SK-N-SH (cell line): Measurements from ENCODE around the gene RIN3. TPM values are rescaled to one million over a fixed set of nuclear protein-coding genes. Genes with fewer than 3 reads are reported as not detected.

ENCODE experiments used
- CTCF ChIA-PET: fragments of 300-600, 350-600 bp; formaldehyde crosslinking; extraction: SDS; loops from one replicate; lab custom pipeline; 2021; lab: Yijun Ruan, JAX
- POLR2A ChIA-PET: fragments of 350-600 bp; sonication (Branson Sonifier 250); formaldehyde crosslinking; extraction: SDS; loops from one replicate; lab custom pipeline; 2020; ENCODE audit warnings: antibody characterized with exemption, inconsistent platforms; lab: Yijun Ruan, JAX
- DNase-seq: peaks from one replicate; pipeline ENCODE4 v3.0.0; 2012
- H2AFZ ChIP-seq: fragments of 200-600 bp; sonication (generic); 2 replicates; pipeline ENCODE4 v1.8.1; 2016; ENCODE audit warnings: antibody characterized with exemption, mild to moderate bottlenecking, low read depth
- H3F3A ChIP-seq: fragments of 200-600 bp; sonication (generic); replicated peaks from 2 replicates; pipeline ENCODE3; 2016; ENCODE audit warnings: antibody characterized with exemption, mild to moderate bottlenecking; ENCODE audit not compliant: insufficient read depth
- H3K27ac ChIP-seq, 2 experiments: fragments of 200-500 bp in 1 of 2; fragments of 200-600 bp in 1 of 2; sonication (Bioruptor generic) in 1 of 2; sonication (generic), shearing (Covaris generic) in 1 of 2; 2 replicates each; pipeline versions ENCODE4 v1.5.1 to v1.6.1; 2014 to 2016; ENCODE audit warnings: low read depth in 2 of 2, inconsistent platforms in 1 of 2, low read length in 1 of 2, mild to moderate bottlenecking in 1 of 2, mixed read lengths in 1 of 2
- H3K27me3 ChIP-seq: fragments of 200-600 bp; sonication (generic), shearing (Covaris generic); 2 replicates; pipeline ENCODE4 v1.6.1; 2016; ENCODE audit warnings: mixed run types; ENCODE audit not compliant: insufficient read depth
- H3K36me3 ChIP-seq, 2 experiments: fragments of 200-500 bp in 1 of 2; fragments of 200-600 bp in 1 of 2; sonication (Bioruptor generic) in 1 of 2; sonication (generic) in 1 of 2; replicated peaks in 1 of 2; 2 replicates each; pipeline versions ENCODE3 to v1.5.1; 2014 to 2016; ENCODE audit warnings: low read length in 1 of 2, mild to moderate bottlenecking in 1 of 2; ENCODE audit not compliant: insufficient read depth in 2 of 2, control insufficient read depth in 1 of 2
- H3K4me1 ChIP-seq, 2 experiments: fragments of 200-500 bp in 1 of 2; fragments of 200-600 bp in 1 of 2; sonication (Bioruptor generic) in 1 of 2; sonication (generic), shearing (Covaris generic) in 1 of 2; 2 replicates each; pipeline versions ENCODE4 v1.5.1 to v1.6.1; 2014 to 2016; ENCODE audit warnings: low read depth in 1 of 2, low read length in 1 of 2, mixed run types in 1 of 2; ENCODE audit not compliant: insufficient read depth in 2 of 2, control insufficient read depth in 1 of 2
- H3K4me2 ChIP-seq: fragments of 200-600 bp; sonication (generic), shearing (Covaris generic); 2 replicates; pipeline ENCODE4 v1.6.1; 2017; ENCODE audit warnings: mixed run types
- H3K4me3 ChIP-seq, 2 experiments: fragments of 200-500 bp in 1 of 2; fragments of 200-600 bp in 1 of 2; sonication (Bioruptor generic) in 1 of 2; sonication (generic), shearing (Covaris generic) in 1 of 2; 2 replicates each; pipeline versions ENCODE4 v1.5.1 to v1.8.1; 2014 to 2016; ENCODE audit warnings: low read depth in 2 of 2, inconsistent platforms in 1 of 2, low read length in 1 of 2, mild to moderate bottlenecking in 1 of 2, mixed read lengths in 1 of 2, moderate library complexity in 1 of 2
- H3K79me2 ChIP-seq: fragments of 200-600 bp; sonication (generic); 2 replicates; pipeline ENCODE4 v1.8.1; 2017; ENCODE audit warnings: mild to moderate bottlenecking; ENCODE audit not compliant: insufficient read depth
- H3K9ac ChIP-seq: fragments of 200-600 bp; sonication (generic); 2 replicates; pipeline ENCODE4 v1.6.1; 2017; ENCODE audit warnings: mixed run types
- H3K9me2 ChIP-seq: fragments of 200-600 bp; sonication (generic); 2 replicates; pipeline ENCODE4 v1.6.1; 2017; ENCODE audit warnings: mixed run types
- H3K9me3 ChIP-seq: fragments of 200-600 bp; sonication (generic); 2 replicates; pipeline ENCODE4 v1.6.1; 2017; ENCODE audit warnings: mixed run types, mild to moderate bottlenecking, moderate library complexity
- H4K20me1 ChIP-seq: fragments of 200-600 bp; sonication (generic); 2 replicates; pipeline ENCODE4 v1.6.1; 2017; ENCODE audit warnings: mild to moderate bottlenecking, mixed run types; ENCODE audit not compliant: insufficient read depth
- CHD2 ChIP-seq: fragments of 150-350 bp; IDR thresholded peaks from 2 replicates; pipeline ENCODE4 v1.6.1; 2018; ENCODE audit warnings: low read length; ENCODE audit not compliant: partially characterized antibody
- EZH2phosphoT487 ChIP-seq: fragments of 200-600 bp; sonication (generic); IDR thresholded peaks from 2 replicates; pipeline ENCODE4 v1.6.1; 2017; ENCODE audit warnings: low read depth, mixed run types, mild to moderate bottlenecking, antibody characterized with exemption, moderate library complexity, borderline replicate concordance
- FOSL2 ChIP-seq: IDR thresholded peaks from 2 replicates; pipeline ENCODE4 v1.4.0; 2012; ENCODE audit warnings: low read depth, mild to moderate bottlenecking, moderate library complexity, borderline replicate concordance
- FOXJ3 ChIP-seq: sonication (generic); formaldehyde crosslinking; IDR thresholded peaks from 2 replicates; pipeline ENCODE4 v1.5.1; 2020; ENCODE audit warnings: mild to moderate bottlenecking, missing genetic modification reagents
- FOXM1 ChIP-seq: IDR thresholded peaks from 2 replicates; pipeline ENCODE4 v1.4.0; 2012; ENCODE audit warnings: low read depth, mild to moderate bottlenecking
- GATA2 ChIP-seq: sonication (generic); formaldehyde crosslinking; IDR thresholded peaks from 2 replicates; pipeline ENCODE4 v1.5.0; 2020; ENCODE audit warnings: mild to moderate bottlenecking, missing genetic modification reagents
- JUND ChIP-seq: IDR thresholded peaks from 2 replicates; pipeline ENCODE4 v1.4.0; 2012
- MXI1 ChIP-seq: IDR thresholded peaks from 2 replicates; pipeline ENCODE4 v1.6.1; 2012; ENCODE audit warnings: mild to moderate bottlenecking, low read depth, low read length, improper control_type of control experiment
- NFIC ChIP-seq: IDR thresholded peaks from 2 replicates; pipeline ENCODE4 v1.4.0; 2012; ENCODE audit warnings: borderline replicate concordance
- NRF1 ChIP-seq: IDR thresholded peaks from 2 replicates; pipeline ENCODE4 v1.6.1; 2012; ENCODE audit warnings: low read depth, mild to moderate bottlenecking, low read length
- POLR2AphosphoS5 ChIP-seq: IDR thresholded peaks from 2 replicates; pipeline ENCODE4 v1.6.1; 2012; ENCODE audit warnings: low read depth, low read length
- RAD21 ChIP-seq: IDR thresholded peaks from 2 replicates; pipeline ENCODE4 v1.6.1; 2012; ENCODE audit warnings: mild to moderate bottlenecking, low read length
- RCOR1 ChIP-seq: fragments of 150-350 bp; IDR thresholded peaks from 2 replicates; pipeline ENCODE4 v1.6.1; 2017; ENCODE audit warnings: antibody characterized with exemption, low read length
- SIN3A ChIP-seq: IDR thresholded peaks from 2 replicates; pipeline ENCODE4 v1.6.1; 2012; ENCODE audit warnings: low read depth, mild to moderate bottlenecking, low read length, moderate library complexity, borderline replicate concordance
- SMC3 ChIP-seq: IDR thresholded peaks from 2 replicates; pipeline ENCODE4 v1.6.1; 2012; ENCODE audit warnings: low read depth, low read length, improper control_type of control experiment
- TAF1 ChIP-seq: IDR thresholded peaks from 2 replicates; pipeline ENCODE4 v1.6.1; 2012; ENCODE audit warnings: low read depth, mild to moderate bottlenecking, low read length, moderate library complexity, borderline replicate concordance
- TCF12 ChIP-seq: IDR thresholded peaks from 2 replicates; pipeline ENCODE4 v1.4.0; 2012
- TEAD4 ChIP-seq: IDR thresholded peaks from 2 replicates; pipeline ENCODE4 v1.4.0; 2012; ENCODE audit warnings: mild to moderate bottlenecking, borderline replicate concordance; ENCODE audit not compliant: insufficient read depth
- WGBS: methylation state at CpG from one replicate; pipeline ENCODE4 v1.1.6; 2017; ENCODE audit warnings: low lambda C conversion rate; 5-methylcytosine and 5-hydroxymethylcytosine counted together
- polyA plus RNA-seq, 3 experiments: library from polyadenylated mRNA; depleted of rRNA; stranded (reverse); fragments of >200 nt; gene quantifications; 2 replicates each; pipeline ENCODE4 v1.2.3, GENCODE V29; 2012
- TF ChIP-seq, protein P1 (sequence below): fragments of 150-350 bp; IDR thresholded peaks from 2 replicates; pipeline ENCODE4 v1.6.1; 2017; ENCODE audit warnings: antibody characterized with exemption, low read length, low read depth, borderline replicate concordance
- TF ChIP-seq, protein P2 (sequence below): fragments of 150-350 bp; IDR thresholded peaks from 2 replicates; pipeline ENCODE4 v1.6.1; 2016; ENCODE audit warnings: mild to moderate bottlenecking, low read depth, low read length
- TF ChIP-seq, protein P3 (sequence below): IDR thresholded peaks from 2 replicates; pipeline ENCODE4 v1.4.0; 2012; ENCODE audit warnings: low read depth
- TF ChIP-seq, protein P4 (sequence below): IDR thresholded peaks from 2 replicates; pipeline ENCODE4 v1.4.0; 2012; ENCODE audit warnings: low read depth, borderline replicate concordance
- TF ChIP-seq, protein P5 (sequence below): IDR thresholded peaks from 2 replicates; pipeline ENCODE4; 2012

RIN3 gene
- polyA plus RNA-seq, 1 of the 3 experiments (the other 2 are of a cell fraction): 12.4 TPM

DNA sequence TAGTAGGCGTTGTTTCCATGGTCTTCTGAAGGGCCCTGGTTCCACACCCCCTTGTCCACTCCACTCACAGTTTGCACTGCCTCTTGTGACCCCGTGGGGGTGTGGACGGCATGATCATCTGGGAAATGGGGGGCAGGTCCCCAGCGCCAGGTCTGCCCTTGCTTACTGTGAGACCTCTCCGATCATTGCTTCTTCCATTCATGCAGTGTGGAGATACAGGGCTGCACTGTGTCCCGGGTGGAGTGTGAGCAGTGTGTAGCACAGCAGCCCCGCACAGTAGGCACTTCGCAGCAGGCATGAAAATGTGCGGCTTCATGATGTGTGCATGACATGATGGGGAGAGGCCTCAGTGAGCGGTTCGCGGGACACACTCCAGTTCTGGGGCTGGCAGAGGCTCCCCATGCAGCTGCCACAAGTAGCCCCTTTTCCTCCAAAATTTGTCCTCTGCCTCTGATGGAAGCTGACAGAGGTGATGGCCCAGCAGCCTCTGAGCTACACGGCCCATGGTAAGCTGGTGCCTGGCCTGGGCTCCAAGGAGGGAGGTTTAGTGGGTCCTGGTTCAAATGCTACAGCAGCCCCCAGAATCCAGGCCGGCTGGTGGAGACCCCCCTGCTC lies 15.0 kb downstream of the RIN3 start:
- TF ChIP-seq TCF12 (no peak), FOSL2 (no peak), JUND (no peak), GATA2 (CRISPR knock-in tag) (no peak), EZH2phosphoT487 (no peak), POLR2AphosphoS5 (no peak), TEAD4 (no peak), FOXM1 (no peak), FOXJ3 (no peak), MXI1 (no peak), NRF1 (no peak), TAF1 (no peak)
- TF ChIP-seq, protein P1, sequence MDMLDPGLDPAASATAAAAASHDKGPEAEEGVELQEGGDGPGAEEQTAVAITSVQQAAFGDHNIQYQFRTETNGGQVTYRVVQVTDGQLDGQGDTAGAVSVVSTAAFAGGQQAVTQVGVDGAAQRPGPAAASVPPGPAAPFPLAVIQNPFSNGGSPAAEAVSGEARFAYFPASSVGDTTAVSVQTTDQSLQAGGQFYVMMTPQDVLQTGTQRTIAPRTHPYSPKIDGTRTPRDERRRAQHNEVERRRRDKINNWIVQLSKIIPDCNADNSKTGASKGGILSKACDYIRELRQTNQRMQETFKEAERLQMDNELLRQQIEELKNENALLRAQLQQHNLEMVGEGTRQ: no peak
- 58% methylated on average over 9 of the region's 14 CpGs for WGBS
- H3K27me3 ChIP-seq: no peaks in the 10 kb centered on the region
- H3K79me2 ChIP-seq: peaks cover 82% of the 10 kb centered on the region
- ChIA-PET CTCF (interaction anchor here (0.6 to 1.0 kb wide), 2 partner anchors 10 to 31 kb away, joined by 3 read pairs; no protein-coding TSS in a partner anchor), POLR2A (no interaction called here)
- no peak overlapping the region for H2AFZ ChIP-seq
- DNase-seq: no peak
- 0 out of 2 replicates have a peak, but pooled peaks cover 5% of the 10 kb centered on the region for H4K20me1 ChIP-seq
- H3K4me2 ChIP-seq: no peak overlapping the region
- H3K9ac ChIP-seq: no peak overlapping the region
- H3K36me3 ChIP-seq: no peaks in the 10 kb centered on the region
- no peak overlapping the region for H3K27ac ChIP-seq
- H3F3A ChIP-seq: peaks cover 6% of the 10 kb centered on the region
- peaks cover 0 to 16% of the 10 kb centered on the region in 2 experiments; a peak in 1 of 4 replicates for H3K4me1 ChIP-seq
- H3K4me3 ChIP-seq: no peak overlapping the region
- no peaks in the 10 kb centered on the region for H3K9me2 ChIP-seq
- no peaks in the 10 kb centered on the region for H3K9me3 ChIP-seq

DNA sequence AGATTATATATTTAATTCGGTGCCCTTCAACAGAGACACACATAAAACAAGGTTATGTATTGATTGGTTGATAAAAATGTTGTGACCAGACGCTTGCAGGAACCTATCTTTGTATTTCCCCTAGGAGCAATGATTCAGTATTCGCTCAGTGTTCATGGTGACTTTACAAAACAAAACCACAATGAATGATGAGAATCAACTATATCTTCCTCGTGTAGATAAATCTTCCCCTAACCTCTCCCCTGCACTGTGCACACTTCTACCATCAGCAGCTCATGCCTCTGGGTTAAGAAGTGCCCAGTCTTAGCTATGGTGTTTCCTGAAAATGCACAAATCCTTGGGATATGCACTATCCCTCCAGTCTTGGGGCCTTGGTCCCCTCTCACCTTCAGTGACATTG lies 16.3 kb downstream of the RIN3 start:
- Histone ChIP-seq H3K36me3 (no peaks in the 10 kb centered on the region), H3K9me2 (no peaks in the 10 kb centered on the region), H3K9ac (no peak overlapping the region), H3K4me2 (no peak overlapping the region), H3K79me2 (peaks cover 78% of the 10 kb centered on the region), H3K27ac (no peak overlapping the region)
- CTCF ChIA-PET: no interaction called here
- POLR2A ChIA-PET: no interaction called here
- TF ChIP-seq, protein P2, sequence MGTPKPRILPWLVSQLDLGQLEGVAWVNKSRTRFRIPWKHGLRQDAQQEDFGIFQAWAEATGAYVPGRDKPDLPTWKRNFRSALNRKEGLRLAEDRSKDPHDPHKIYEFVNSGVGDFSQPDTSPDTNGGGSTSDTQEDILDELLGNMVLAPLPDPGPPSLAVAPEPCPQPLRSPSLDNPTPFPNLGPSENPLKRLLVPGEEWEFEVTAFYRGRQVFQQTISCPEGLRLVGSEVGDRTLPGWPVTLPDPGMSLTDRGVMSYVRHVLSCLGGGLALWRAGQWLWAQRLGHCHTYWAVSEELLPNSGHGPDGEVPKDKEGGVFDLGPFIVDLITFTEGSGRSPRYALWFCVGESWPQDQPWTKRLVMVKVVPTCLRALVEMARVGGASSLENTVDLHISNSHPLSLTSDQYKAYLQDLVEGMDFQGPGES: no peak
- no peak for TF ChIP-seq FOXM1
- no peak for TF ChIP-seq SMC3
- no peak for TF ChIP-seq RCOR1
- no peak for TF ChIP-seq SIN3A
- no peak for TF ChIP-seq CHD2
- TF ChIP-seq GATA2 (CRISPR knock-in tag): no peak
- TF ChIP-seq RAD21: no peak
- TF ChIP-seq, protein P3, sequence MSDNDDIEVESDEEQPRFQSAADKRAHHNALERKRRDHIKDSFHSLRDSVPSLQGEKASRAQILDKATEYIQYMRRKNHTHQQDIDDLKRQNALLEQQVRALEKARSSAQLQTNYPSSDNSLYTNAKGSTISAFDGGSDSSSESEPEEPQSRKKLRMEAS: no peak
- TF ChIP-seq, protein P4, sequence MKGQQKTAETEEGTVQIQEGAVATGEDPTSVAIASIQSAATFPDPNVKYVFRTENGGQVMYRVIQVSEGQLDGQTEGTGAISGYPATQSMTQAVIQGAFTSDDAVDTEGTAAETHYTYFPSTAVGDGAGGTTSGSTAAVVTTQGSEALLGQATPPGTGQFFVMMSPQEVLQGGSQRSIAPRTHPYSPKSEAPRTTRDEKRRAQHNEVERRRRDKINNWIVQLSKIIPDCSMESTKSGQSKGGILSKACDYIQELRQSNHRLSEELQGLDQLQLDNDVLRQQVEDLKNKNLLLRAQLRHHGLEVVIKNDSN: no peak
- no peak for TF ChIP-seq NFIC
- TF ChIP-seq, protein P5, sequence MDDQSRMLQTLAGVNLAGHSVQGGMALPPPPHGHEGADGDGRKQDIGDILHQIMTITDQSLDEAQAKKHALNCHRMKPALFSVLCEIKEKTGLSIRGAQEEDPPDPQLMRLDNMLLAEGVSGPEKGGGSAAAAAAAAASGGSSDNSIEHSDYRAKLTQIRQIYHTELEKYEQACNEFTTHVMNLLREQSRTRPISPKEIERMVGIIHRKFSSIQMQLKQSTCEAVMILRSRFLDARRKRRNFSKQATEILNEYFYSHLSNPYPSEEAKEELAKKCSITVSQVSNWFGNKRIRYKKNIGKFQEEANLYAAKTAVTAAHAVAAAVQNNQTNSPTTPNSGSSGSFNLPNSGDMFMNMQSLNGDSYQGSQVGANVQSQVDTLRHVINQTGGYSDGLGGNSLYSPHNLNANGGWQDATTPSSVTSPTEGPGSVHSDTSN: no peak
- no peak for TF ChIP-seq TCF12
- TF ChIP-seq, all 33 proteins: peak for 0
- 0 out of 2 replicates have a peak, but pooled peaks cover 5% of the 10 kb centered on the region for H4K20me1 ChIP-seq
- H3K4me3 ChIP-seq: no peak overlapping the region
- 50% methylated on average over 4 of the region's 4 CpGs for WGBS
- H3K9me3 ChIP-seq: no peaks in the 10 kb centered on the region
- H2AFZ ChIP-seq: no peak overlapping the region
- peaks cover 9% of the 10 kb centered on the region for H3F3A ChIP-seq
- no peak for DNase-seq
- no peaks in the 10 kb centered on the region for H3K27me3 ChIP-seq
- peaks cover 0 to 16% of the 10 kb centered on the region in 2 experiments; a peak in 1 of 4 replicates for H3K4me1 ChIP-seq
